Transverse colon (tissue), 3 donors: ENCODE results near the gene FANCE.

ENCODE experiments used
- EP300 ChIP-seq: sonication (generic); formaldehyde crosslinking; IDR thresholded peaks from one replicate; pipeline ENCODE4 v1.6.1; 2017; ENCODE audit warnings: antibody characterized with exemption, low read depth
- TF ChIP-seq, protein P1 (sequence below), 5 experiments: fragments of 200-600 bp in 3 of 5; fragments of 450-650 bp in 2 of 5; sonication (generic) in 3 of 5; IDR thresholded peaks; 1 replicate in 2 of 5; 2 replicates in 3 of 5; pipeline ENCODE4 v1.5.1; 2016 to 2017; ENCODE audit warnings: antibody characterized with exemption in 5 of 5, inconsistent platforms in 3 of 5, mild to moderate bottlenecking in 2 of 5, moderate library complexity in 1 of 5

DNA sequence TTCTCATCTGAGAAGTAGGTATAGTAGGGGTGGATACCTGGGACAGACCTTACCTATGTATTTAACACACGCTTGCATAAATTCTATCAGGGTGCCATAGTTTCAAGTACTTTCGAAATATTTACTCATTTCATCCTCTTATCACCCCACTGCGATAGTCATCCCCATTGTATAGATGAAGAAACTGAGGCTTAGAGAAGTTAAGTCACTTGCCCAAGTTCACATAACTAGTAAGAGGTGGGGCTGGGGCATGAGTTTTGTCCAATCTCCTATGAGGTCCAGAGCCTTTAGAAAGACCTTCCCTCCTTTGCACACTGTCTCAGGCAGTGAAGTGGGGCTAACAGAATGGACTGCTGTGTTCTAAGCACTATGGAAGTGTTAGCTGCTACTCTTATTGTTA is 54.4 kb downstream of the FANCE start:
- TF ChIP-seq, protein P1, sequence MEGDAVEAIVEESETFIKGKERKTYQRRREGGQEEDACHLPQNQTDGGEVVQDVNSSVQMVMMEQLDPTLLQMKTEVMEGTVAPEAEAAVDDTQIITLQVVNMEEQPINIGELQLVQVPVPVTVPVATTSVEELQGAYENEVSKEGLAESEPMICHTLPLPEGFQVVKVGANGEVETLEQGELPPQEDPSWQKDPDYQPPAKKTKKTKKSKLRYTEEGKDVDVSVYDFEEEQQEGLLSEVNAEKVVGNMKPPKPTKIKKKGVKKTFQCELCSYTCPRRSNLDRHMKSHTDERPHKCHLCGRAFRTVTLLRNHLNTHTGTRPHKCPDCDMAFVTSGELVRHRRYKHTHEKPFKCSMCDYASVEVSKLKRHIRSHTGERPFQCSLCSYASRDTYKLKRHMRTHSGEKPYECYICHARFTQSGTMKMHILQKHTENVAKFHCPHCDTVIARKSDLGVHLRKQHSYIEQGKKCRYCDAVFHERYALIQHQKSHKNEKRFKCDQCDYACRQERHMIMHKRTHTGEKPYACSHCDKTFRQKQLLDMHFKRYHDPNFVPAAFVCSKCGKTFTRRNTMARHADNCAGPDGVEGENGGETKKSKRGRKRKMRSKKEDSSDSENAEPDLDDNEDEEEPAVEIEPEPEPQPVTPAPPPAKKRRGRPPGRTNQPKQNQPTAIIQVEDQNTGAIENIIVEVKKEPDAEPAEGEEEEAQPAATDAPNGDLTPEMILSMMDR (IDR thresholded peaks at IDR 0.05) = no peak
- no peak for TF ChIP-seq EP300
